Posterior vena cava (tissue), 2 donors: Measurements from ENCODE around the gene LAIR2. TPM values are rescaled to one million over a fixed set of nuclear protein-coding genes. Genes with fewer than 3 reads are reported as not detected.
"Not testable (repeated sequence)": the region's sequence is repeated elsewhere in the genome, so short reads cannot be mapped to it uniquely, and the experiment has no call there.

Source experiments
- DNase-seq: peaks from one replicate; pipeline ENCODE4 v3.0.0-alpha.2; 2020; ENCODE audit warnings: low spot score
- intact Hi-C, 2 donors: fragments of 100-400 bp; cut with DNase I; formaldehyde crosslinking; loops; one replicate each; pipeline versions ENCODE4 v1.14.1 to v1.14.2; 2022 to 2023
- total RNA-seq, 2 donors: library from RNA; stranded (reverse); fragmentation: NEBNext Ultra II Directional; extraction: Animal tissue kit (Norgen Biotek cat#: 25700); gene quantifications; one replicate each; pipeline ENCODE4 v1.2.1, GENCODE V29; 2021
- donor health status: DM: yes; HTN: yes; CAD: no.
- donor health status: DM: yes; HTN: yes; CAD: no.

LAIR2 gene
- total RNA-seq, 2 donors from 2014 or later: not detected

DNA sequence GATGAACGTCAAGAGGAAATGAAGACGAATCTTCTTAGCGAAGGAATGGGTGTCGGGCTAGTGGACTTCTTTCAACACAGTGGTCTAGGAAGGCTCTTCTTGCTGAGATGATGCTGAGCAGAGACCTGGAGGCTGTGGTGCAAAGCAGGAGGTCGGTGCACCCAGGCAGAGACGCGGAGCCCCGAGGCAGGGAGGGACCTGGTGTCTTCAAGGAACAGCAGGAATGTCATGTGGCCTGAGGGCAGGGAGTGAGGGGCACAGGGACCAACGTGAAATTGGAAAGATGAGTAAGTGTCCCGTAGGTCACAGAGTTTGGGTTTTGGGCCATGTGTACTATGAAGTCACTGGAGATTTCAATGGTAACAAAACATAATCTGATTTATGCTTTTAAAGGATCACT lies 18.2 kb upstream of the LAIR2 start:
- intact Hi-C loops: no loop called here
- DNase-seq: peak; percentile 68

DNA sequence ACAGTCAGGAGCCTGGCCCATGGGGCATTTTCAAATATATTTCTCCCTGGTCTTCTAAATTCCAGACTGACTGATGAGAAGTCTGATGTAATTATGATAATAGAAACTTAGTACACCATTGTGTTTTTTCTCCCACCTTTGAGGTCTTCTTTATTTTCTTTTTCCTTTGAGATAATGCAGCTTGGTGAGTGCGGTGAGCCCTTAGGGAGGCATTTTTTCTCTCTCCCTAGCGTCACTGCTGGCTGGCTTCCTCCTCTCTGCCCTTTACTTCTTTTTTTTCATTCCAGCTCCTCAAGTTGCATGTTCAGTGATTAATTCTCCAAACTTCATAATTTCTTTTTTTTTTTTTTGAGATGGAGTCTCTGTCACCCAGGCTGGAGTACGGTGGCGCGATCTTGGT lies 16.8 kb upstream of the LAIR2 start:
- peak; percentile 23 for DNase-seq
- intact Hi-C loops: no loop called here

DNA sequence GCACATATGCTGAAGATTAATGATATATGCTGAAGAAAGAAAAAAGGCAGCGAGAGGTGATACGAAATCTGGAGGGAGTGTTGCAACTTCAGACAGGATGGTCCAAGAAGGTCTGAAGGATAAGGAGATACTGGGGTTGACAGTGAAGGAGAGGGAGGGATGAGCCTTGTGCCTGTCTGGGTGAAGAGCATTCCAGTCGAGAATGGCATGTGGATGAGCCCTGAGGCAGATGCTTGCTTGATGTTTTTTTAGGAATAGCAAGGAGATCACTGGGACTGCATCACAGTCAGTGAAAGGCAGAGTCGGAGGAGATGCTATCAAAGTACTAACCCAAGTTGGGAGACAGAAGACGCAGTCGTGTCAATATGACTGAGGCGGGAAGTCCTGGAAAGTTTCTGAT lies 13.3 kb upstream of the LAIR2 start:
- no peak for DNase-seq
- intact Hi-C loops: no loop called here

GRCh38 chr19:54489766-54490165 lies 12.9 kb upstream of the LAIR2 start:
- DNase-seq: peak; percentile 20
- intact Hi-C loops: no loop called here

DNA sequence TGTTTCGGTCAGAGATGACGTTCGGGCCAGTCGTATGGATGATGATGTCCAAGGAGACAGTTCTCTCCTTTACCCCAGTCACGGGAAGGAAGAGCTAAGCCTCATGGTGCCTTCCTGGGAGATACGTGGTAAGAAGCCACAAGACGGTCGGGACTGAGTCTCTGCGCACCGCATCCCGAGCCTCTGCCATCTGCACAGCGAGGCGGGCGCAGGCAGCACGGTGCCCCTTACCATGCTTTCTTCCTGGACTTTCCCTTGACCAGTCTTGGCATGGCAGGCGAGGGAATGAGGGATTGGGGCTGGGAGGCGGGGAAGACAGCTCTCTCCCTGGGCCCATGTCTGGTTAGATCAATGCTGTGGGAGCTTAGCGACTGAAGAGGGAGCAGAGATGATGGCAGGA lies 10.1 kb upstream of the LAIR2 start:
- DNase-seq: peak; percentile 40
- intact Hi-C loops: no loop called here

DNA sequence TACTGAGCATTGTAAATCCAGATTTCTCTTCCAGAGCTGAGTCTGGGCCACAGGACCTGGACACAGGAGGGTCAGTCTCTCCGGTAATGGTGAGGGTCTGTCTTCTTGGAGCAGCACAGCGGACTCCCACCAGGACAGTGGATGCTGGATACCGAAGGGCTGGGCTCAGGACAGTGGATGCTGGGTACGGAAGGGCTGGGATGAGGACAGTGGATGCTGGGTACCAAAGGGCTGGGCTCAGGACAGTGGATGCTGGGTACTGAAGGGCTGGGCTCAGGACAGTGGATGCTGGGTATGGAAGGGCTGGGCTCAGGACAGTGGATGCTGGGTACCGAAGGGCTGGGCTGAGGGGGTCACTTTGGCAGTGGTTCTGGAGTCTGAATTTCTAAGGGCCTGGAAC lies 9.6 kb upstream of the LAIR2 start:
- peak; percentile 56 for DNase-seq
- intact Hi-C loops: not testable (repeated sequence)

- intact Hi-C loops: no loop called here
- DNase-seq: no peak
These were observed 8.6 kb upstream of the LAIR2 start for GRCh38 chr19:54493967-54494585.

DNA sequence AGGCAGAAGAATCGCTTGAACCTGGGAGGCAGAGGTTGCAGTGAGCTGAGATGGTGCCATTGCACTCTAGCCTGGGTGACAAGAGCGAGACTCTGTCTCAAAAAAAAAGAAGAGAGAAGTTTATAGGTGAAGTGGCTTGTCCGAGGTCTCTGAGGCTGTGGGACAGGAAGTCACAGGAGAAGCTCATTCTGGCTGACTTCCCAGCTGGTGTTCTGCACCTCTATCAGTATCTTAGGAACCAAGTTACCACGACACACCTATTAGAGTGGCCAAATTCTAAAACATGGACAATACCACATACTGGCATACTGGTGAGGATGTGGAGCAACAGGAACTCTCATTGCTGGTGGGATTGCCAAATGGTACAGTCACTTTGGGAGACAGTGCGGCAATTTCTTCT lies 7.3 kb upstream of the LAIR2 start:
- DNase-seq, intact Hi-C loops: not testable (repeated sequence)

GRCh38 chr19:54497747-54498450 lies 4.7 kb upstream of the LAIR2 start:
- intact Hi-C loops, DNase-seq: not testable (repeated sequence)

GRCh38 chr19:54498451-54498772 lies 4.2 kb upstream of the LAIR2 start:
- intact Hi-C loops, DNase-seq: not testable (repeated sequence)

GRCh38 chr19:54505542-54505941 lies 2.9 kb downstream of the LAIR2 start:
- intact Hi-C loops, DNase-seq: not testable (repeated sequence)

- no peak for DNase-seq
- intact Hi-C loops: no loop called here
These were observed 3.4 kb downstream of the LAIR2 start for GRCh38 chr19:54506079-54506478.

- intact Hi-C loops, DNase-seq: not testable (repeated sequence)
These were observed 4.5 kb downstream of the LAIR2 start for GRCh38 chr19:54507038-54507717.

GRCh38 chr19:54507824-54508223 lies 5.2 kb downstream of the LAIR2 start:
- DNase-seq: no peak
- intact Hi-C loops: no loop called here

DNA sequence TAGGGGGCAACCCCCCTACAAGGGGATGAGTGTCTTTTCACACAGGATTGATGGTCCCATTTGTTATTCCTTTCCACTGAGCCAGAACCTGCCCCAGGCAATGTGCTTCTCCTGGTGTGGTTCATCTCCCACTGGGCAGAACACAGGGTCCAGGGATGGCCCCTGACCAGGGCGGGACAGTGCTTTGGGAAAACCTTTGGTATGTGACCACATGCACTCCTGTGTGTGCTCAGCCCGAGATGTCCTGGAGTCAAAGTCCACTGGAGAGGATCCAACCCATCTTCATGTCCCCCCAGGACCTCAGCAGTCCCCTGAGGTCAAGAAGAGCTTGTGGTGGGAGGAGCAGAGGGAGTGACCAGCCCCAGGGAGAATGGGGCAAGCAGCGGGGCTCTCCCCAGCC lies 5.9 kb downstream of the LAIR2 start:
- intact Hi-C loops: not testable (repeated sequence)

GRCh38 chr19:54509200-54509940 lies 6.7 kb downstream of the LAIR2 start:
- intact Hi-C loops, DNase-seq: not testable (repeated sequence)

More for the DNA sequence above, 5.9 kb downstream of the LAIR2 start:
- DNase-seq: not testable (repeated sequence)

DNA sequence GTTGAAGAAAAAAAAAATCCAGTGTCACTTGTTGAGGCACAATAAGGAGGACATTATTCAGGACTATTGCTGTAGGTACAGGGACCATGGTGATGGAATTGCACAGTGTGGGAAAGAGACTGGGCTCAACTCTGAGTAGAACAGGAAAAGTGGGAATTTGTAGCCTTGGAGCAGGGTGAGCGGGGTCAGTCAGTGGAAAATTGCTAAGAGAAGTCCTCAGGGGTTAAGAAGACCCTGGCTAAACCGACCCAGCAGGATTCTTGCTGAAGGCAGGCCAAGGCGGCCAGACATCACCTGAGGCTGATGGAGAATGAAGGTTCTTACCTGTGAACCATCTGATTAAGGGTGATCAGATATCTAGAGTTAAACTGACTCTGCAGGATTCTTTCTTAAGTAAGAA lies 12.5 kb downstream of the LAIR2 start:
- intact Hi-C loops: no loop called here
- DNase-seq: no peak

- DNase-seq: no peak
- intact Hi-C loops: no loop called here
These were observed 14.9 kb downstream of the LAIR2 start for GRCh38 chr19:54517483-54517882.

GRCh38 chr19:54518844-54519243 lies 16.2 kb downstream of the LAIR2 start:
- intact Hi-C loops: no loop called here
- DNase-seq: no peak
